DND-41 (cell line): ENCODE results near the gene SUSD4.

Experiments used
- EZH2 ChIP-seq: IDR thresholded peaks from 3 replicates; pipeline ENCODE4 v1.6.1; 2012; ENCODE audit warnings: borderline replicate concordance, low read depth, mild to moderate bottlenecking, moderate library complexity, low read length, inconsistent platforms; ENCODE audit not compliant: severe bottlenecking
- TF ChIP-seq, protein P1 (sequence below): IDR thresholded peaks from 2 replicates; pipeline ENCODE4 v1.5.1; 2012; ENCODE audit warnings: borderline replicate concordance, low read length, moderate library complexity, mild to moderate bottlenecking; ENCODE audit not compliant: poor library complexity, severe bottlenecking; ENCODE audit errors: extremely low read depth

DNA sequence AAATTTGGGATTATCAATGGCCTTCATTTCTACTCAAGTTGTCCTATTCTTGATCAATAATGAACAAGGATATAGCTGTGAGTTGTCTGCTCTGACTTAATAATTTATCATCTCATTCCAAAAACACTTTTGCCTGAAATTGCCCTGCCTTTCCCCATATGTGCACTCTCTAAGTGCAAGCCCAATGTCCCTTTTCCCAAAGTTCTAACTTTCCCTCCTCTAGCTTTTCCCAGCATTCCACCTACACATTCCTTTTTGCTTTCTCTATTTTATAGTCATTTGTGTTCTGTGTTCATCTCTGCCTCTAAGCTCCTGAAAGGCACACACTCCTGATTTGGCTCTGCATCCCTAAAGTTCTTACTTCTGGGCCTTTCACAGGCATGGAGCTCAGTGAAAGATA is 34.7 kb downstream of the SUSD4 start:
- TF ChIP-seq, protein P1, sequence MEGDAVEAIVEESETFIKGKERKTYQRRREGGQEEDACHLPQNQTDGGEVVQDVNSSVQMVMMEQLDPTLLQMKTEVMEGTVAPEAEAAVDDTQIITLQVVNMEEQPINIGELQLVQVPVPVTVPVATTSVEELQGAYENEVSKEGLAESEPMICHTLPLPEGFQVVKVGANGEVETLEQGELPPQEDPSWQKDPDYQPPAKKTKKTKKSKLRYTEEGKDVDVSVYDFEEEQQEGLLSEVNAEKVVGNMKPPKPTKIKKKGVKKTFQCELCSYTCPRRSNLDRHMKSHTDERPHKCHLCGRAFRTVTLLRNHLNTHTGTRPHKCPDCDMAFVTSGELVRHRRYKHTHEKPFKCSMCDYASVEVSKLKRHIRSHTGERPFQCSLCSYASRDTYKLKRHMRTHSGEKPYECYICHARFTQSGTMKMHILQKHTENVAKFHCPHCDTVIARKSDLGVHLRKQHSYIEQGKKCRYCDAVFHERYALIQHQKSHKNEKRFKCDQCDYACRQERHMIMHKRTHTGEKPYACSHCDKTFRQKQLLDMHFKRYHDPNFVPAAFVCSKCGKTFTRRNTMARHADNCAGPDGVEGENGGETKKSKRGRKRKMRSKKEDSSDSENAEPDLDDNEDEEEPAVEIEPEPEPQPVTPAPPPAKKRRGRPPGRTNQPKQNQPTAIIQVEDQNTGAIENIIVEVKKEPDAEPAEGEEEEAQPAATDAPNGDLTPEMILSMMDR, result no peak
- no peak for TF ChIP-seq EZH2
